CD4-positive, alpha-beta T cell (primary cell): Measurements from ENCODE around the gene FGF4. TPM values are rescaled to one million over a fixed set of nuclear protein-coding genes. Genes with fewer than 3 reads are reported as not detected.

Source experiments
- ATAC-seq: fragments of 200-7000 bp; cut with Tn5 transposase; one replicate; pipeline ENCODE4 v1.10.0; 2022; ENCODE audit warnings: mild to moderate bottlenecking; ENCODE audit not compliant: poor library complexity
- CTCF ChIA-PET: fragments of 350-600 bp; sonication (Branson Sonifier 250); formaldehyde crosslinking; loops from one replicate; lab custom pipeline; 2021; ENCODE audit warnings: antibody characterized with exemption, inconsistent platforms; lab: Charles Lee
- POLR2A ChIA-PET: fragments of 350-600 bp; sonication (Branson Sonifier 250); formaldehyde crosslinking; loops from one replicate; lab custom pipeline; 2021; ENCODE audit warnings: antibody characterized with exemption, inconsistent platforms; lab: Charles Lee
- DNase-seq, 14 experiments: peaks; one replicate each; pipeline ENCODE4 v3.0.0-alpha.2; 2013 to 2020; ENCODE audit warnings: mixed read lengths in 2 of 14
- H3K27ac ChIP-seq, 2 donors: one replicate each; pipeline versions ENCODE4 v1.5.1 to v1.7.0; 2013; ENCODE audit warnings: low read length in 2 of 2, low read depth in 1 of 2, mild to moderate bottlenecking in 1 of 2
- H3K27me3 ChIP-seq, 2 experiments: 1 replicate in 1 of 2; 2 replicates in 1 of 2; pipeline versions ENCODE4 v1.6.1 to v1.7.0; 2013; ENCODE audit warnings: low read length in 2 of 2, control low read depth in 1 of 2, mild to moderate bottlenecking in 1 of 2, moderate library complexity in 1 of 2; ENCODE audit not compliant: insufficient read depth in 2 of 2, control insufficient read depth in 1 of 2
- H3K36me3 ChIP-seq: one replicate; pipeline ENCODE4 v1.6.1; 2013; ENCODE audit warnings: low read length, control low read depth; ENCODE audit not compliant: insufficient read depth
- H3K4me1 ChIP-seq: one replicate; pipeline ENCODE4 v1.6.1; 2013; ENCODE audit warnings: low read length, control low read depth; ENCODE audit not compliant: insufficient read depth
- H3K4me3 ChIP-seq: one replicate; pipeline ENCODE4 v1.5.1; 2013; ENCODE audit warnings: mild to moderate bottlenecking, low read length, moderate library complexity
- H3K9me3 ChIP-seq, 2 experiments: 1 replicate in 1 of 2; 2 replicates in 1 of 2; pipeline versions ENCODE4 v1.6.1 to v1.7.0; 2013; ENCODE audit warnings: low read length in 2 of 2, mild to moderate bottlenecking in 2 of 2, control low read depth in 1 of 2, moderate library complexity in 1 of 2; ENCODE audit not compliant: control insufficient read depth in 1 of 2, insufficient read depth in 1 of 2
- H3K27ac Mint-ChIP-seq: one replicate; pipeline ENCODE4 v1.8.0; 2020; ENCODE audit warnings: mixed read lengths
- H3K27me3 Mint-ChIP-seq: one replicate; pipeline ENCODE4 v1.8.0; 2021; ENCODE audit warnings: mixed read lengths
- H3K36me3 Mint-ChIP-seq: one replicate; pipeline ENCODE4 v1.8.0; 2021; ENCODE audit warnings: low read depth, mixed read lengths
- H3K4me1 Mint-ChIP-seq: one replicate; pipeline ENCODE4 v1.8.0; 2021; ENCODE audit warnings: low read depth, mixed read lengths
- H3K4me3 Mint-ChIP-seq: one replicate; pipeline ENCODE4 v1.8.0; 2020; ENCODE audit warnings: mild to moderate bottlenecking, mixed read lengths
- H3K9me3 Mint-ChIP-seq: one replicate; pipeline ENCODE4 v1.8.0; 2020; ENCODE audit warnings: mixed read lengths
- CTCF ChIP-seq: fragments of 200-600 bp; IDR thresholded peaks from one replicate; pipeline ENCODE4 v1.8.0; 2022; ENCODE audit warnings: antibody characterized with exemption, mild to moderate bottlenecking
- intact Hi-C, 2 experiments: fragments of 100-400 bp; cut with DNase I in 1 of 2; cut with micrococcal nuclease in 1 of 2; formaldehyde crosslinking; loops; one replicate each; pipeline versions ENCODE4 v1.15.1 to v1.9.0; 2023 to 2025; cut with DNase I, micrococcal nuclease
- total RNA-seq, 174 experiments: library from RNA in 2 of 174; stranded (reverse) in 2 of 174; gene quantifications; one replicate each; pipeline ENCODE4 v1.2.3 and lab custom pipeline; 2021 to 2026

Gene FGF4
- total RNA-seq, 2 experiments from 2014 or later = not detected

GRCh38 chr11:69760319-69760718 is 14.8 kb downstream of the FGF4 start:
- TF ChIP-seq CTCF = no peak

DNA sequence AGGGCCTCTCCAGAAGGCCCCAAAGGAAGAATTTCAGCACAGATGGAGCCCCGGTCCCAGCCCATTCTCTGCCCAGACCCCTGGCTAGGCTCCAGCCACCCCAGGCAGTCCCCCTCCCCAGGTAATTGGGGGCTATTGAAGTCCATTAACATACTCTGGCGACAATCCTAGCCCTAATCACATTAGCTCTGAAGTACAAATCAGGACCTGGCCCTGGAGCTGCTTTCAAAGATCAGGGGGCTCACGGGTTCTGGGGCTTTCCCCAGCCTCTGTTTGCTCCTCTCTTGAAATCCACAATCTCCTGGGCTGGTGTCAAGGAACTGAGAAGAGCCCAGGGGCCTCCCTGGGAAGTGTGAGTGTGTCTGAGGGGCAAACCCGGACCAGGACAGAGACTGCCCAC is 22.3 kb downstream of the FGF4 start:
- Histone ChIP-seq H3K9me3 (peaks cover 0 to 4% of the 10 kb centered on the region in 2 experiments), H3K36me3 (no peaks in the 10 kb centered on the region), H3K4me1 (no peaks in the 10 kb centered on the region), H3K27ac (no peak overlapping the region), H3K27me3 (peaks cover 3 to 4% of the 10 kb centered on the region in 2 experiments), H3K4me3 (no peak overlapping the region)
- H3K4me3 Mint-ChIP-seq = no peak overlapping the region
- no peaks in the 10 kb centered on the region for H3K9me3 Mint-ChIP-seq
- intact Hi-C loops = no loop called here
- ATAC-seq (no peak), DNase-seq (no peak)
- POLR2A ChIA-PET = no interaction called here
- no peak overlapping the region for H3K27ac Mint-ChIP-seq
- CTCF ChIA-PET = no interaction called here
- peaks cover 19% of the 10 kb centered on the region for H3K27me3 Mint-ChIP-seq
- H3K4me1 Mint-ChIP-seq = no peaks in the 10 kb centered on the region
- H3K36me3 Mint-ChIP-seq = no peaks in the 10 kb centered on the region
- no peak for TF ChIP-seq CTCF

More at GRCh38 chr11:69760319-69760718, 14.8 kb downstream of the FGF4 start:
- H3K36me3 ChIP-seq = no peaks in the 10 kb centered on the region
- no peaks in the 10 kb centered on the region for H3K4me1 Mint-ChIP-seq
- no peaks in the 10 kb centered on the region for H3K4me1 ChIP-seq
- CTCF ChIA-PET = no interaction called here
- H3K27me3 ChIP-seq = peaks cover 7 to 14% of the 10 kb centered on the region in 2 experiments
- no peak for DNase-seq
- H3K9me3 Mint-ChIP-seq = no peaks in the 10 kb centered on the region
- POLR2A ChIA-PET = no interaction called here
- H3K4me3 ChIP-seq = no peak overlapping the region
- no peaks in the 10 kb centered on the region for H3K36me3 Mint-ChIP-seq
- H3K9me3 ChIP-seq = peaks cover 6 to 34% of the 10 kb centered on the region in 2 experiments
- intact Hi-C loops = no loop called here
- peaks cover 35% of the 10 kb centered on the region for H3K27me3 Mint-ChIP-seq
- H3K27ac ChIP-seq = no peak overlapping the region
- H3K27ac Mint-ChIP-seq = no peak overlapping the region
- no peak for ATAC-seq
- no peak overlapping the region for H3K4me3 Mint-ChIP-seq

DNA sequence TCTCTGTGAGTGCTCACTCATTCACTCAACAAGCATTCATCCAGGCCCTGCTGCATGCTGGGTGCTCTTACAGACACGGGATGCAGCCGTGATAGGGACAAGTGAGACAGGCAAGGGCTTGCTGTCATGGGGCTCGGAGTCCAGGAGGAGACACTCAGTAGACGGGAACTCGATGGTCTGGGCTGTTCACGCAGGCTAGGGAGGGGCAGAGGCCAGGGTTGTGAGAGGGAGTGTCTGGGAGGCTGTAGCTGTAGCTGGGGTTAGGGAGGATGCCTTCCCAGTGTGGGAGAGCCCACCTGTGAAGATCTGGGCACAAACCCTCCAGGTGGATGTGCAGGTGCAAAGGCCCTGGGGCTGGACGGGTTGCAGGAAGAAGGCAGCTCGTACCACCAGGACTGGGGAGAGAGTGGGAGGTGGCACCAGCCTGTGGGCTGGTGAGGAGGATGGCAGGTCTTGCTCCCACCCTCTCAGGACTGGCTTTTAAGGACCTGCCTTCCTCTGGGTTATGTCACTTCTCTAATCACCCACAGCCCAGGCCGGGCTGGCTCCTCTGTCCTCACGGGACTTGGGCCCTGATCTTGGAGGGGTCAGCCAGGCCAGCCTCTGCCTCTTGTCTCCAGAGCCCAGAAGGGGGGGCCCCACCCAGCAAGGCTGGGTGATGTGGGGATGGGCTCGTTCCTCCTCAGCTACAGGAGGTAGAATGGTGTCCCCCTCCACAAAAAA is 24.1 kb downstream of the FGF4 start:
- Mint-ChIP-seq H3K27ac (no peak overlapping the region), H3K36me3 (no peaks in the 10 kb centered on the region), H3K27me3 (peaks cover 8% of the 10 kb centered on the region), H3K4me3 (no peak overlapping the region), H3K4me1 (no peaks in the 10 kb centered on the region), H3K9me3 (no peaks in the 10 kb centered on the region)
- H3K4me1 ChIP-seq = no peaks in the 10 kb centered on the region
- ATAC-seq = no peak
- ChIA-PET POLR2A (no interaction called here), CTCF (no interaction called here)
- H3K4me3 ChIP-seq = no peak overlapping the region
- H3K27ac ChIP-seq = no peak overlapping the region
- intact Hi-C loops = no loop called here
- no peak for DNase-seq
- no peaks in the 10 kb centered on the region for H3K36me3 ChIP-seq
- no peak for TF ChIP-seq CTCF
- H3K27me3 ChIP-seq = peaks cover 3 to 7% of the 10 kb centered on the region in 2 experiments
- peaks cover 0 to 6% of the 10 kb centered on the region in 2 experiments for H3K9me3 ChIP-seq
